ENCODE measurements around the gene TBC1D7.

DNA sequence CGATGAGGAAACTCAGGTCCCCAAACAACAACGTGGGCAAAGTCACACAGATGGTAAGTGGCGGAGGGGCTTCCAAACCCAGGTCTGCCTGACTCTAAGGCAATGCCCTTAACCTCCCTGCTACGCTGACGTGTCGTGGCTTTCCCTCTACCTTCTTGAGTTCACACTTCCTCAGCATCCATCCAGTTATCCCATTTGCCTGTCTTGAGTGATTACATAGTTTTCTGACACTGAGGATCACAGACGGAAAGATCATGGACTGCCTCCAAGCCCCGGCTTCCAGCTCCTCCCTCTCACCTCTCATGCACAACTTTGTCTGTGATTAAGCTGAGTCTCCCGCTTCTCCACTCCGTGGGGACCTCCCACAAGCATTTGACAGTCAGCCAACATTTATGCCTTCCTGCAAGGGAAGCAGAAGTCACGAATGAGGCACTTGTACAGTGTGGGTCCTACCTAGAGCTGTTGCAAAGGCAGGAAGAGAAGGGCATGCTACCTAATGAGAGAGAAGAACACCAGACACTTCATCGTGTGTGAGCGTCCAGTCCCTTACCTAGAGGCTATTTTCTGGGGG is 33.8 kb downstream of the TBC1D7 start:
- TF ChIP-seq, protein P1, sequence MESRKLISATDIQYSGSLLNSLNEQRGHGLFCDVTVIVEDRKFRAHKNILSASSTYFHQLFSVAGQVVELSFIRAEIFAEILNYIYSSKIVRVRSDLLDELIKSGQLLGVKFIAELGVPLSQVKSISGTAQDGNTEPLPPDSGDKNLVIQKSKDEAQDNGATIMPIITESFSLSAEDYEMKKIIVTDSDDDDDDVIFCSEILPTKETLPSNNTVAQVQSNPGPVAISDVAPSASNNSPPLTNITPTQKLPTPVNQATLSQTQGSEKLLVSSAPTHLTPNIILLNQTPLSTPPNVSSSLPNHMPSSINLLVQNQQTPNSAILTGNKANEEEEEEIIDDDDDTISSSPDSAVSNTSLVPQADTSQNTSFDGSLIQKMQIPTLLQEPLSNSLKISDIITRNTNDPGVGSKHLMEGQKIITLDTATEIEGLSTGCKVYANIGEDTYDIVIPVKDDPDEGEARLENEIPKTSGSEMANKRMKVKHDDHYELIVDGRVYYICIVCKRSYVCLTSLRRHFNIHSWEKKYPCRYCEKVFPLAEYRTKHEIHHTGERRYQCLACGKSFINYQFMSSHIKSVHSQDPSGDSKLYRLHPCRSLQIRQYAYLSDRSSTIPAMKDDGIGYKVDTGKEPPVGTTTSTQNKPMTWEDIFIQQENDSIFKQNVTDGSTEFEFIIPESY (IDR thresholded peaks at IDR 0.05; ENCODE audit: borderline replicate concordance, low read depth) = no peak
- TF ChIP-seq MEF2A (IDR thresholded peaks at IDR 0.05; ENCODE audit: borderline replicate concordance, low read depth) = no peak

Data from SK-N-SH (cell line).